Epithelial cell of proximal tubule (primary cell): ENCODE measurements around the gene HIC2. TPM values are rescaled to one million over a fixed set of nuclear protein-coding genes. Genes with fewer than 3 reads are reported as not detected.
"Not testable (repeated sequence)": the region's sequence is repeated elsewhere in the genome, so short reads cannot be mapped to it uniquely, and the experiment has no call there.

Experiments
- DNase-seq: peaks from one replicate; pipeline ENCODE4 v3.0.0-alpha.2; 2011; ENCODE audit warnings: low read depth
- H3K4me3 ChIP-seq: 2 replicates; pipeline ENCODE4 v1.5.1; 2011; ENCODE audit warnings: low read depth, mild to moderate bottlenecking, low read length
- CTCF ChIP-seq: conservative IDR thresholded peaks from 2 replicates; pipeline ENCODE4 v1.5.1; 2012; ENCODE audit warnings: low read depth, mild to moderate bottlenecking, low read length
- total RNA-seq: library from RNA; depleted of rRNA; stranded (reverse); fragments of >200 nt; gene quantifications from 2 replicates; pipeline ENCODE4 v1.2.3, GENCODE V29; 2015

Gene HIC2
- total RNA-seq, 1 donor from 2014 or later: 5.3 TPM

DNA sequence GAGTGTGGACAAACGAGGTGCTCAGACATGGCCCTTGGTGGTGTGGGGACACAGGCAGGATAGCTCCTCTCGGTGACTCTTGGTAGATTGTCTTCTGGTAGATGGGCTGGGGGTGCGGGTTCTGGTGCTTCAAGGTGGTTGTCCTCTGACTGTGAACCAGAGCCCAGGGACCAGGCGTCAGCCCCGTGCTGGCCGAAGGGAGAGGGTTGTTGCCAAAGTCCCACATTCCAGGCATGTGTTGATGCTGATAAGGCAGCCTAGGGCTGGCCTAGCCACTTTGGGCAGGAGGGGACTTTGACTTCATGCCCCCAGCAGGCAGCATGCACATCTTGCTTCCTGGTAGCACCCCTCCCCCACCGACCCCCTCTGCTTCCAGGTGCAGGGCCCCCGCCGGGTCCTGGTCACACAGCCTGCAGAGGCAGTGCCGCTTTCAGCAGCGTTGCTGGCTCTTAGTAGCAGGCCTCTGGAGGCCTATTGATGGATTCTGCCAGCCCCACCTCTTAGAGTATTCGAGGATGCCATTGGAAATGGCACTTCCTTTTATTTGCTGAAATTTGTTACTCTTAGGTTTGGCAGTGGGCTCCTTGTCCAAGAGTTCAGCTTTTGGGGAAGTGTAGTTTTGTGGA lies 7.0 kb downstream of the HIC2 start:
- H3K4me3 ChIP-seq, DNase-seq: not testable (repeated sequence)

DNA sequence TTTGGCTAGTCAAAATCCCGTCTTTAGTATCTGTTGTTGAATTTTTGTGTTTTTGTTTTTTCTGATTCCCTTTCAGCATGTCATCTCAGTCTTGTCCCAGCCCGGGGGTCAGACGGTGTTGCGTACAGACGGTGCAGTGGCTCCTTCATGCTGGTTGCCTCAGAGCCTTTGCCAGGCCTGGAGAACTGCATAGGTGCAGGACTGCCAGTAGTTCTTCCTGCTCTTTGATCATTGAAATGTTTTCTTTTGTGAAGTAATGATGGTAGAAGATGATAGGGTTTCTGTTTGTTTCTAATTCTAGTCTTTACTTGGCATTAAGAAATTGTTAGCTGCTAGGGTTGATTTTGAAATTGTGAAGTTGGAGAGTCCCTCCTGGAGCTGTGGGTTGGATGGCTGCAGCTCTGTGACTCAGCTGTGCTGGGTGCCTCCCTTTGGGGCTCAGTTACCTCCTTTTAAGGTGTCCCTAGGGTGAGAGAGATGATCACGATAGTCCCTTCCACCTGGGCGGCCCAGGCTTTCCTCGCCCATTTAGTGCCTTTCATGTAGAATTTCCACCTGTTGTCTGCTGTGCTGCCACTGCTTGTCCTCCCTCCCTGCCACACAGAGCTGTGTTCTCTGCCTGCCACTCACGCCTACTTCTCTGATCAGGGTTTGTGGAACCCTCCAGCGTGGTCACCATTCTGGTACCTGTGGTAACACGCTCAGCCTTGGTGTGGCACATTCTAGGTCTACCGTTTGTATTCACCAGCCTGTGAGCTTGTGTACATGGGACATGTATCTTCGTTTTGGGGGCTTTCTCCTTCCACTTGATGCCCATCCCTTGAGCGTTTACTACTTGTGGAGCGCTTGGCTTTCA lies 17.4 kb downstream of the HIC2 start:
- H3K4me3 ChIP-seq, DNase-seq: not testable (repeated sequence)

- DNase-seq, H3K4me3 ChIP-seq: not testable (repeated sequence)
These were observed 19.0 kb downstream of the HIC2 start for GRCh38 chr22:21435998-21436810.

- not testable (repeated sequence) for DNase-seq, H3K4me3 ChIP-seq
These were observed 20.8 kb downstream of the HIC2 start for GRCh38 chr22:21438013-21438412.

GRCh38 chr22:21440018-21440636 lies 23.0 kb downstream of the HIC2 start:
- DNase-seq, H3K4me3 ChIP-seq: not testable (repeated sequence)

GRCh38 chr22:21440676-21441075 lies 23.5 kb downstream of the HIC2 start:
- not testable (repeated sequence) for H3K4me3 ChIP-seq, DNase-seq

GRCh38 chr22:21441170-21441569 lies 24.0 kb downstream of the HIC2 start:
- not testable (repeated sequence) for H3K4me3 ChIP-seq, DNase-seq

GRCh38 chr22:21442123-21442522 lies 25.0 kb downstream of the HIC2 start:
- DNase-seq, H3K4me3 ChIP-seq: not testable (repeated sequence)

GRCh38 chr22:21442646-21443045 lies 25.5 kb downstream of the HIC2 start:
- not testable (repeated sequence) for H3K4me3 ChIP-seq, DNase-seq

GRCh38 chr22:21443057-21443734 lies 26.0 kb downstream of the HIC2 start:
- no peak for TF ChIP-seq CTCF
- no peak overlapping the region for H3K4me3 ChIP-seq
- no peak for DNase-seq

GRCh38 chr22:21443735-21444421 lies 26.7 kb downstream of the HIC2 start:
- DNase-seq: no peak
- no peak for TF ChIP-seq CTCF
- H3K4me3 ChIP-seq: no peak overlapping the region
